ENCODE measurements around the gene CTLA4.

CTLA4 gene

GRCh38 chr2:203853271-203853670 lies 14.3 kb upstream of the CTLA4 start:
- TF ChIP-seq CTCF (IDR thresholded peaks at IDR 0.05; ENCODE audit: borderline replicate concordance, control extremely low read depth, extremely low read depth, insufficient read depth, missing control alignments) = no peak
- in situ Hi-C loops (cut with MboI; ENCODE audit: low sequenced_read_pairs, unreplicated experiment) = no loop called here
- no peak for DNase-seq (ENCODE audit: low spot score)

GRCh38 chr2:203853722-203854121 lies 13.8 kb upstream of the CTLA4 start:
- no peak for TF ChIP-seq CTCF (IDR thresholded peaks at IDR 0.05; ENCODE audit: borderline replicate concordance, control extremely low read depth, extremely low read depth, insufficient read depth, missing control alignments)
- in situ Hi-C loops (cut with MboI; ENCODE audit: low sequenced_read_pairs, unreplicated experiment) = no loop called here
- no peak for DNase-seq (ENCODE audit: low spot score)

GRCh38 chr2:203855274-203855673 lies 12.3 kb upstream of the CTLA4 start:
- TF ChIP-seq CTCF (IDR thresholded peaks at IDR 0.05; ENCODE audit: borderline replicate concordance, control extremely low read depth, extremely low read depth, insufficient read depth, missing control alignments) = no peak
- in situ Hi-C loops (cut with MboI; ENCODE audit: low sequenced_read_pairs, unreplicated experiment) = no loop called here
- no peak for DNase-seq (ENCODE audit: low spot score)

- TF ChIP-seq CTCF (IDR thresholded peaks at IDR 0.05; ENCODE audit: borderline replicate concordance, control extremely low read depth, extremely low read depth, insufficient read depth, missing control alignments) = no peak
- in situ Hi-C loops (cut with MboI; ENCODE audit: low sequenced_read_pairs, unreplicated experiment) = no loop called here
- no peak for DNase-seq (ENCODE audit: low spot score)
Observed at GRCh38 chr2:203857656-203858055, 9.9 kb upstream of the CTLA4 start.

GRCh38 chr2:203858176-203858575 lies 9.4 kb upstream of the CTLA4 start:
- in situ Hi-C loops (cut with MboI; ENCODE audit: low sequenced_read_pairs, unreplicated experiment) = no loop called here
- no peak for TF ChIP-seq CTCF (IDR thresholded peaks at IDR 0.05; ENCODE audit: borderline replicate concordance, control extremely low read depth, extremely low read depth, insufficient read depth, missing control alignments)
- no peak for DNase-seq (ENCODE audit: low spot score)

- DNase-seq (ENCODE audit: low spot score) = no peak
- no peak for TF ChIP-seq CTCF (IDR thresholded peaks at IDR 0.05; ENCODE audit: borderline replicate concordance, control extremely low read depth, extremely low read depth, insufficient read depth, missing control alignments)
- in situ Hi-C loops (cut with MboI; ENCODE audit: low sequenced_read_pairs, unreplicated experiment) = no loop called here
Observed at GRCh38 chr2:203859030-203859789, 8.4 kb upstream of the CTLA4 start.
